WTC11 (cell line): ENCODE measurements around the gene SNX14. TPM values are rescaled to one million over a fixed set of nuclear protein-coding genes. Genes with fewer than 3 reads are reported as not detected.

Experiments used
- ATAC-seq: fragments of 200-7000 bp; cut with Tn5 transposase; 2 replicates; pipeline ENCODE4 v1.10.0; 2021; ENCODE audit warnings: mild to moderate bottlenecking, moderate library complexity
- CTCF ChIA-PET: fragments of 300-600 bp; sonication (Branson Sonifier 250); formaldehyde crosslinking; loops from one replicate; lab custom pipeline; 2021; ENCODE audit warnings: antibody characterized with exemption; lab: Charles Lee
- POLR2A ChIA-PET: fragments of 350-600 bp; sonication (Branson Sonifier 250); formaldehyde crosslinking; loops from one replicate; lab custom pipeline; 2021; ENCODE audit warnings: antibody characterized with exemption; lab: Charles Lee
- DNase-seq: peaks from one replicate; pipeline ENCODE4 v3.0.0; 2021; ENCODE audit warnings: low spot score
- H3K27ac Mint-ChIP-seq: 2 replicates; pipeline ENCODE4 v1.8.0; 2021; ENCODE audit warnings: mixed read lengths
- H3K27me3 Mint-ChIP-seq: 2 replicates; pipeline ENCODE4 v1.8.0; 2021; ENCODE audit warnings: low read depth, mild to moderate bottlenecking, moderate library complexity, mixed read lengths
- H3K36me3 Mint-ChIP-seq: 2 replicates; pipeline ENCODE4 v1.8.0; 2021; ENCODE audit warnings: mixed read lengths
- H3K4me1 Mint-ChIP-seq: 2 replicates; pipeline ENCODE4 v1.8.0; 2022; ENCODE audit warnings: mixed read lengths
- H3K4me3 Mint-ChIP-seq: 2 replicates; pipeline ENCODE4 v1.8.0; 2021; ENCODE audit warnings: mild to moderate bottlenecking, moderate library complexity, mixed read lengths
- H3K9me3 Mint-ChIP-seq: 2 replicates; pipeline ENCODE4 v1.8.0; 2021; ENCODE audit warnings: mixed read lengths
- E2F5 ChIP-seq: sonication (generic); formaldehyde crosslinking; IDR thresholded peaks from 2 replicates; pipeline ENCODE4 v1.8.1; 2022; ENCODE audit warnings: mild to moderate bottlenecking, moderate library complexity, missing genetic modification reagents
- ELF4 ChIP-seq: sonication (generic); formaldehyde crosslinking; IDR thresholded peaks from 2 replicates; pipeline ENCODE4 v1.8.1; 2022; ENCODE audit warnings: low read depth, mild to moderate bottlenecking, moderate library complexity, missing genetic modification reagents
- EMX1 ChIP-seq: fragments of 250-450 bp; sonication (Bioruptor Pico); IDR thresholded peaks from 2 replicates; pipeline ENCODE4 v1.8.0; 2021; ENCODE audit warnings: mild to moderate bottlenecking
- HMGA2 ChIP-seq: fragments of 250-450 bp; sonication (Bioruptor Pico); IDR thresholded peaks from 2 replicates; pipeline ENCODE4 v1.4.0; 2021; ENCODE audit warnings: mild to moderate bottlenecking, moderate library complexity
- IRF1 ChIP-seq: sonication (generic); formaldehyde crosslinking; IDR thresholded peaks from 2 replicates; pipeline ENCODE4 v1.8.0; 2023; ENCODE audit warnings: missing genetic modification reagents
- KAT7 ChIP-seq: sonication (generic); formaldehyde crosslinking; IDR thresholded peaks from 2 replicates; pipeline ENCODE4 v1.8.1; 2023; ENCODE audit warnings: missing genetic modification reagents, mild to moderate bottlenecking, borderline replicate concordance
- SMAD4 ChIP-seq: sonication (generic); formaldehyde crosslinking; IDR thresholded peaks from 2 replicates; pipeline ENCODE4 v1.8.0; 2022; ENCODE audit warnings: mild to moderate bottlenecking, missing genetic modification reagents
- STAT6 ChIP-seq: sonication (generic); formaldehyde crosslinking; conservative IDR thresholded peaks from 2 replicates; pipeline ENCODE4 v1.8.1; 2023; ENCODE audit warnings: mild to moderate bottlenecking, low read depth, missing genetic modification reagents, moderate library complexity
- TEAD4 ChIP-seq: sonication (generic); formaldehyde crosslinking; IDR thresholded peaks from 2 replicates; pipeline ENCODE4 v1.8.0; 2022; ENCODE audit warnings: mild to moderate bottlenecking, missing genetic modification reagents
- ZNF512 ChIP-seq: sonication (generic); formaldehyde crosslinking; IDR thresholded peaks from 2 replicates; pipeline ENCODE4 v1.8.1; 2022; ENCODE audit warnings: missing genetic modification reagents, borderline replicate concordance
- total RNA-seq: library from RNA; stranded (reverse); gene quantifications from 3 replicates; pipeline ENCODE4 v1.2.3, GENCODE V29; 2021
- TF ChIP-seq, protein P1 (sequence below): sonication (generic); formaldehyde crosslinking; IDR thresholded peaks from 2 replicates; pipeline ENCODE4 v1.8.0; 2022; ENCODE audit warnings: mild to moderate bottlenecking, missing genetic modification reagents
- TF ChIP-seq, protein P2 (sequence below): fragments of 250-450 bp; sonication (Bioruptor Pico); IDR thresholded peaks from 2 replicates; pipeline ENCODE4 v1.8.0; 2021; ENCODE audit warnings: mild to moderate bottlenecking
- TF ChIP-seq, protein P3 (sequence below): fragments of 250-450 bp; sonication (Bioruptor Pico); IDR thresholded peaks from 2 replicates; pipeline ENCODE4 v1.9.0; 2021; ENCODE audit warnings: mild to moderate bottlenecking, borderline replicate concordance

Gene SNX14
- total RNA-seq, 1 experiment from 2014 or later: 34.3 TPM

GRCh38 chr6:85561750-85562357, 31.8 kb downstream of the SNX14 start:
- H3K27me3 Mint-ChIP-seq: no peaks in the 10 kb centered on the region
- ChIA-PET POLR2A (no interaction called here), CTCF (no interaction called here)
- H3K9me3 Mint-ChIP-seq: peaks cover 4% of the 10 kb centered on the region; the same call in 1 of the 2 replicates
- no peak for ATAC-seq
- H3K27ac Mint-ChIP-seq: no peak overlapping the region
- H3K4me1 Mint-ChIP-seq: no peaks in the 10 kb centered on the region
- TF ChIP-seq HMGA2 (no peak), EMX1 (no peak), ZNF512 (CRISPR knock-in tag) (no peak), KAT7 (no peak), SMAD4 (CRISPR knock-in tag) (no peak), TEAD4 (no peak), IRF1 (CRISPR knock-in tag) (no peak), E2F5 (CRISPR knock-in tag) (no peak), STAT6 (CRISPR knock-in tag) (no peak), ELF4 (CRISPR knock-in tag) (no peak)
- TF ChIP-seq, protein P1, sequence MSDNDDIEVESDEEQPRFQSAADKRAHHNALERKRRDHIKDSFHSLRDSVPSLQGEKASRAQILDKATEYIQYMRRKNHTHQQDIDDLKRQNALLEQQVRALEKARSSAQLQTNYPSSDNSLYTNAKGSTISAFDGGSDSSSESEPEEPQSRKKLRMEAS (CRISPR knock-in tag): no peak
- TF ChIP-seq, protein P2, sequence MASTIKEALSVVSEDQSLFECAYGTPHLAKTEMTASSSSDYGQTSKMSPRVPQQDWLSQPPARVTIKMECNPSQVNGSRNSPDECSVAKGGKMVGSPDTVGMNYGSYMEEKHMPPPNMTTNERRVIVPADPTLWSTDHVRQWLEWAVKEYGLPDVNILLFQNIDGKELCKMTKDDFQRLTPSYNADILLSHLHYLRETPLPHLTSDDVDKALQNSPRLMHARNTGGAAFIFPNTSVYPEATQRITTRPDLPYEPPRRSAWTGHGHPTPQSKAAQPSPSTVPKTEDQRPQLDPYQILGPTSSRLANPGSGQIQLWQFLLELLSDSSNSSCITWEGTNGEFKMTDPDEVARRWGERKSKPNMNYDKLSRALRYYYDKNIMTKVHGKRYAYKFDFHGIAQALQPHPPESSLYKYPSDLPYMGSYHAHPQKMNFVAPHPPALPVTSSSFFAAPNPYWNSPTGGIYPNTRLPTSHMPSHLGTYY (CRISPR knock-in tag): no peak
- TF ChIP-seq, protein P3, sequence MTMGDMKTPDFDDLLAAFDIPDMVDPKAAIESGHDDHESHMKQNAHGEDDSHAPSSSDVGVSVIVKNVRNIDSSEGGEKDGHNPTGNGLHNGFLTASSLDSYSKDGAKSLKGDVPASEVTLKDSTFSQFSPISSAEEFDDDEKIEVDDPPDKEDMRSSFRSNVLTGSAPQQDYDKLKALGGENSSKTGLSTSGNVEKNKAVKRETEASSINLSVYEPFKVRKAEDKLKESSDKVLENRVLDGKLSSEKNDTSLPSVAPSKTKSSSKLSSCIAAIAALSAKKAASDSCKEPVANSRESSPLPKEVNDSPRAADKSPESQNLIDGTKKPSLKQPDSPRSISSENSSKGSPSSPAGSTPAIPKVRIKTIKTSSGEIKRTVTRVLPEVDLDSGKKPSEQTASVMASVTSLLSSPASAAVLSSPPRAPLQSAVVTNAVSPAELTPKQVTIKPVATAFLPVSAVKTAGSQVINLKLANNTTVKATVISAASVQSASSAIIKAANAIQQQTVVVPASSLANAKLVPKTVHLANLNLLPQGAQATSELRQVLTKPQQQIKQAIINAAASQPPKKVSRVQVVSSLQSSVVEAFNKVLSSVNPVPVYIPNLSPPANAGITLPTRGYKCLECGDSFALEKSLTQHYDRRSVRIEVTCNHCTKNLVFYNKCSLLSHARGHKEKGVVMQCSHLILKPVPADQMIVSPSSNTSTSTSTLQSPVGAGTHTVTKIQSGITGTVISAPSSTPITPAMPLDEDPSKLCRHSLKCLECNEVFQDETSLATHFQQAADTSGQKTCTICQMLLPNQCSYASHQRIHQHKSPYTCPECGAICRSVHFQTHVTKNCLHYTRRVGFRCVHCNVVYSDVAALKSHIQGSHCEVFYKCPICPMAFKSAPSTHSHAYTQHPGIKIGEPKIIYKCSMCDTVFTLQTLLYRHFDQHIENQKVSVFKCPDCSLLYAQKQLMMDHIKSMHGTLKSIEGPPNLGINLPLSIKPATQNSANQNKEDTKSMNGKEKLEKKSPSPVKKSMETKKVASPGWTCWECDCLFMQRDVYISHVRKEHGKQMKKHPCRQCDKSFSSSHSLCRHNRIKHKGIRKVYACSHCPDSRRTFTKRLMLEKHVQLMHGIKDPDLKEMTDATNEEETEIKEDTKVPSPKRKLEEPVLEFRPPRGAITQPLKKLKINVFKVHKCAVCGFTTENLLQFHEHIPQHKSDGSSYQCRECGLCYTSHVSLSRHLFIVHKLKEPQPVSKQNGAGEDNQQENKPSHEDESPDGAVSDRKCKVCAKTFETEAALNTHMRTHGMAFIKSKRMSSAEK: no peak
- H3K4me3 Mint-ChIP-seq: no peak overlapping the region
- no peak for DNase-seq
- peaks cover 16% of the 10 kb centered on the region for H3K36me3 Mint-ChIP-seq
